ENCODE data around the gene ARHGEF11. TPM values are rescaled to one million over a fixed set of nuclear protein-coding genes. Genes with fewer than 3 reads are reported as not detected.

Gene ARHGEF11
- total and polyA plus RNA-seq, 4 donors, result 14.2 to 44.1 (median 31.9) TPM

GRCh38 chr1:156906206-156906906 lies 139.2 kb downstream of the ARHGEF11 start:
- Histone ChIP-seq H3K36me3 (ENCODE audit: control insufficient read depth in 4 of 4, insufficient read depth in 4 of 4, low read length in 4 of 4) (peaks cover 0 to 25% (median 15%) of the 10 kb centered on the region in 4 donors), H3K4me1 (ENCODE audit: control insufficient read depth in 5 of 5, insufficient read depth in 5 of 5, low read length in 5 of 5) (peaks cover 0 to 30% (median 13%) of the 10 kb centered on the region in 5 donors), H3K27ac (ENCODE audit: low read depth in 1 of 2, low read length in 1 of 2) (no peak overlapping the region), H3K4me3 (no peak overlapping the region), H3K9me3 (ENCODE audit: control insufficient read depth in 4 of 4, insufficient read depth in 3 of 4, low read length in 3 of 4) (no peaks in the 10 kb centered on the region), H3K27me3 (ENCODE audit: control insufficient read depth in 3 of 3, insufficient read depth in 3 of 3, low read length in 2 of 3) (peaks cover 0 to 35% (median 0%) of the 10 kb centered on the region in 3 donors), H3K9ac (ENCODE audit: insufficient read depth in 1 of 2, low read length in 2 of 2) (no peak overlapping the region)
- DNase-seq (no peak), ATAC-seq (ENCODE audit: insufficient read depth, low FRiP score) (no peak)
- no peak for TF ChIP-seq CTCF (IDR thresholded peaks at IDR 0.05; ENCODE audit: control extremely low read depth, extremely low read depth)
- 93 to 96% methylated on average over 16 of the region's 16 CpGs for WGBS, 2 donors

GRCh38 chr1:156905651-156906050 lies 139.9 kb downstream of the ARHGEF11 start:
- ATAC-seq (ENCODE audit: insufficient read depth, low FRiP score) (no peak), DNase-seq (no peak)
- H3K27me3 ChIP-seq (ENCODE audit: control insufficient read depth in 3 of 3, insufficient read depth in 3 of 3, low read length in 2 of 3), result peaks cover 0 to 33% (median 0%) of the 10 kb centered on the region in 3 donors
- no peak overlapping the region for H3K27ac ChIP-seq (ENCODE audit: low read depth in 1 of 2, low read length in 1 of 2)
- peaks cover 0 to 25% (median 15%) of the 10 kb centered on the region in 4 donors for H3K36me3 ChIP-seq (ENCODE audit: control insufficient read depth in 4 of 4, insufficient read depth in 4 of 4, low read length in 4 of 4)
- no peaks in the 10 kb centered on the region for H3K9me3 ChIP-seq (ENCODE audit: control insufficient read depth in 4 of 4, insufficient read depth in 3 of 4, low read length in 3 of 4)
- peaks cover 0 to 37% (median 18%) of the 10 kb centered on the region in 5 donors for H3K4me1 ChIP-seq (ENCODE audit: control insufficient read depth in 5 of 5, insufficient read depth in 5 of 5, low read length in 5 of 5)
- H3K4me3 ChIP-seq, result no peak overlapping the region
- no peak for TF ChIP-seq CTCF (IDR thresholded peaks at IDR 0.05; ENCODE audit: control extremely low read depth, extremely low read depth)
- H3K9ac ChIP-seq (ENCODE audit: insufficient read depth in 1 of 2, low read length in 2 of 2), result no peak overlapping the region
- 53 to 63% methylated on average over 4 of the region's 4 CpGs for WGBS, 2 donors

- H3K9me3 ChIP-seq (ENCODE audit: control insufficient read depth in 4 of 4, insufficient read depth in 3 of 4, low read length in 3 of 4), result no peaks in the 10 kb centered on the region
- no peak for TF ChIP-seq CTCF (IDR thresholded peaks at IDR 0.05; ENCODE audit: control extremely low read depth, extremely low read depth)
- H3K27ac ChIP-seq (ENCODE audit: low read depth in 1 of 2, low read length in 1 of 2), result no peak overlapping the region
- ATAC-seq (ENCODE audit: insufficient read depth, low FRiP score) (no peak), DNase-seq (no peak)
- H3K4me3 ChIP-seq, result no peak overlapping the region
- WGBS, 2 donors, result 88 to 91% methylated on average over 14 to 16 of the region's 16 CpGs
- peaks cover 0 to 25% (median 14%) of the 10 kb centered on the region in 4 donors for H3K36me3 ChIP-seq (ENCODE audit: control insufficient read depth in 4 of 4, insufficient read depth in 4 of 4, low read length in 4 of 4)
- no peak overlapping the region for H3K9ac ChIP-seq (ENCODE audit: insufficient read depth in 1 of 2, low read length in 2 of 2)
- peaks cover 0 to 42% (median 23%) of the 10 kb centered on the region in 5 donors for H3K4me1 ChIP-seq (ENCODE audit: control insufficient read depth in 5 of 5, insufficient read depth in 5 of 5, low read length in 5 of 5)
- peaks cover 0 to 32% (median 0%) of the 10 kb centered on the region in 3 donors for H3K27me3 ChIP-seq (ENCODE audit: control insufficient read depth in 3 of 3, insufficient read depth in 3 of 3, low read length in 2 of 3)
Observed at GRCh38 chr1:156905176-156905575, 140.4 kb downstream of the ARHGEF11 start.

All from lung (tissue), 12 donors.